Globus pallidus (tissue), 1 donor: ENCODE measurements around the gene LARP1.

Experiments used
- DNase-seq: peaks from one replicate; pipeline ENCODE4 v3.0.0-alpha.2; 2015; ENCODE audit warnings: low spot score

The LARP1 gene

DNA sequence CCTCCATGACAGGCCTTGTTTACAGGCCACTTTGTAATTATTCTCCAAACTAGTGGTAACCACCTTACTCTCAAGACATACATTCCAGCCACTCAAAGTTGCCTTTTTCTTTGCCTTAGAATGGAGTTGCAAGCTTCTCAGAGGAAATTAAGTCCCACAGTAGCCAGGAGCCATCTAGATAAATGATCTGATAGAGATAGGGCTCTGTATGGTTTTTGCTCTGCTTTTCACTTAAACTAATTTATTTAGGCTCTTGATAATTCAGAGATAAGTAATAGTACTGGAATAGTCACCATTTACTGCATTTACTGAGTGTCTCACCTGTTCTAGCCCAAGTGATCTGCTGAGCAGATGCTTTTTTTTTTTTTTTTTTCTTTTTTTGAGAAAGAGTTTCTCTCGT is 7.5 kb downstream of the LARP1 start:
- DNase-seq: no peak

DNA sequence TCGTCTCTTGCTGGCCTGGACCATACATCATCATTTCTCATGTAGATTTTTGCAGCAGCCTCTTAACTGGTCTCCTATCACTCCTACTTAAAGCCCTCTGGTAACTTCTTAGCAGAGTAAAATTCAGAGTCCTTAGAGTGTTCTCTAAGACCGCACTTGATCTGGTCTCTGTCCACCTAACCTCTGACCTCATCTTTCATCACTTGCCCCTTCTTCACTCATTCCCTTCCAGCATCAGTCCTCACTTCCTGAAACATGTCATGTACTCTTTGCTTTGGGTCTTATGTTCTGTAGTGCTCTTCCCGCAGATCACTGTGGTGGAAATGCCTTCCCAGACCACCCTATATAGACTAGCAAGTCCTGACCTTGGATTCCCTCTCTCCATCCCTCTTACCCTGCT is 9.8 kb downstream of the LARP1 start:
- no peak for DNase-seq

DNA sequence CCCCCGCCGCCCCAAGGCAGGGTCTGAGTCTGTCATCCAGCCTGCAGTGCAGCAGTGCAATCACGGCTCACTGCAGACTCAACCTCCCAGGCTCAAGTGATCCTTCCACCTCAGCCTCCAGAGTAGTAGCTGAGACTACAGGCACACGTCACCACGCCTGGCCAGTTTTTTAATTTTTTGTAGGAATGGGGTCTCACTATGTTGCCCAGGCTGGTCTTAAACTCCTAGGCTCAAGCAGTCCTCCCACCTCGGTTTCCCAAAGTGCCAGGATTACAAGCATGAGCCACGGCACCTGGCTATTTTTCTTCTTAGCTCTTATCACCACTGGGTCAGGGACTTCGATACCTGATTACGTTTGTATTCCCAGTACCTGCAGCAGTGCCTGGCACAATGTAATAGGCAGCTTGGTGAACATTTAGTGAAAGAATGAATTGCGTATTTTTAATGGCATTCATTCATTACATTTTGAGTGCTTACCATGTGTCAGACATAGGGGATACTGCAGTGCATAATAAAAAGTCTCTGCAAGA is 10.3 kb downstream of the LARP1 start:
- no peak for DNase-seq

DNA sequence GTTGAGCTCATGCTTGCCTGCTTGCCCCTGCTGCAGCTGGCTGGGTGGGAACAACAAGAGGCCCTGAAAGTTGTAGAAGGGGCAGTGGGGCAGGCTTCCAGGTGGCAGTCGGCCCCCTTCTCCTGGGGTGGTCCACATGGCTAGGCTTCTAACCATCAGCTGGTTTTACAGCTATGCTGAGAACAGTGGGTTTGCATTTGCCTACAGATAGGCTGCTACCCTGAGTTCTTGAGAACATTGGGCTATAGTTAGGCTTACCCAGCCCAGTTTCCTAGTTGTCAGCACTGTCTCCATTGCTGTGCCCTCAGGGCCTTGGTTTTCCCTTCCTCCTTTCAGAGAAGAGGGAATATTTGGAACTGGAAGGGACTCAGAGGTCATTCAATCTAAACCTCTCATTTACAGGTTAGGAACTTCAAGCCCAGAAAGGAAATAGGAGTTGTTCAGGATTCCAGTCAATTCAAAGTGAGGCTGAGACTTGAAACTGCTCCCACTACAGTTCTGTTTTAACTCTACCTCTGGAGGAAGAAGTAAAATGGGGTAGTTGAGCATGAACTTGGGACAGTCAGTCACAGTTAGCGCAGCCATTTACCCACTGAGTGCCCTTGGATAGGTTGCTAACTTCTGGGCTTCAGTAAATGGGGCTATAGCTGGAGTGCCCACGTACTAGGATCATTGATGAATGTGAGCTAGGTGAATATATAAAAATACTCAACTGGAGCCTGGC is 11.5 kb downstream of the LARP1 start:
- no peak for DNase-seq

DNA sequence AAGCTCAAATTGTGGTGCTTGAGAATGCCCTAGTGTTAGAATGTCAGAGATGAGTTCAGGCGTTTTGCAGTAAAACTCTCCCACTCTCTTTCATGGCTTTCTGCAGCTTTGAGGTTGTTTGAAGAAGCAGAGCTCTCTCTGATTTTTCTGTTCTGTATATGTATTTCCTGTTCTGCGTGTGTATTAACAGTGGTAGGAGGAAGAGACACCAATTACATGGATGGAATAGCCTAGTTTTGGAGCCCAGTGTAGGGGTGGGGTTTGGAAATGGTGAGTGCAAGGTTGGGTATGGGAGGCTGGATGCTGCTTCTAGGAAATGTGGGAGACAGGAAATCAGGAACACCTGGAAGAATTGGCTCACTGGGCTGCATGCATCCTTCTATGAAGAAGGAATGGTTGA is 12.4 kb downstream of the LARP1 start:
- no peak for DNase-seq

DNA sequence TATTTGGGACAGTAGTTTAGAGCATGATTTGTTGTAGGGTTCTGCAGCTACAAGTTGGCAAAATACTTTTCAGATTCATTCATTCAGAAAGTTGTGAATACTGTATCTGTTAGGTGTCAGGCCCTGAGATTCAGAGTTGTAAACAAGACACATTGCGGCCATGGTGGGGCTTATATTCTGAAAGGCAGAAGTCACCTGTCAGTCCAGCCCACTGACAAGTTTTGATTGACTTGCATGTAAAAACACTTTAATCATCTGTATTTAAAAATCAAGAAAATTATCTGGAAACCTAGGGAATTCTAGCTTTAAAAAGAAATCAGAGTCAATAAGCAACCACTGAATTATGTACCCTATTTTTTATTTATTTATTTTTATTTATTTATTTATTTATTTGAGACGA is 13.0 kb downstream of the LARP1 start:
- no peak for DNase-seq

DNA sequence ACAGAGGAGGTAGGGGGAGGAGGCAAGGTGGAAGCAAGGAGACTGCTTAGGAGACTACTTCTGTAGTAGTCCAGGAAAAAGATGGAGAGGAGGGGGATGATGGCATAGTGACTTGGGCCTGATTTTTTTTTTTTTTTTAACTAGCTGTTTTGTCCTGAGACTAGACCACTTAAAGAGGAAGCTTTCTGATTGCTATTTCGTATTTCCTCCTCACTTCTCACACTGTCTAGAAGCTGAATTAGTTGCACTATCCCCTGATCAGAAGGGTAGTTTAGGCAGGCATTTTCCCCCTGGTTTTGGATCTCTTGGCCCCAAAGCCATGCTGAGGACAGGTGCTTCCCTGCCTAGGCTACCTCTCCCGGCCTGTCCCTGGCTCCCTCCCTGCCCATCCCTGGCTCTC is 14.9 kb downstream of the LARP1 start:
- DNase-seq: no peak

DNA sequence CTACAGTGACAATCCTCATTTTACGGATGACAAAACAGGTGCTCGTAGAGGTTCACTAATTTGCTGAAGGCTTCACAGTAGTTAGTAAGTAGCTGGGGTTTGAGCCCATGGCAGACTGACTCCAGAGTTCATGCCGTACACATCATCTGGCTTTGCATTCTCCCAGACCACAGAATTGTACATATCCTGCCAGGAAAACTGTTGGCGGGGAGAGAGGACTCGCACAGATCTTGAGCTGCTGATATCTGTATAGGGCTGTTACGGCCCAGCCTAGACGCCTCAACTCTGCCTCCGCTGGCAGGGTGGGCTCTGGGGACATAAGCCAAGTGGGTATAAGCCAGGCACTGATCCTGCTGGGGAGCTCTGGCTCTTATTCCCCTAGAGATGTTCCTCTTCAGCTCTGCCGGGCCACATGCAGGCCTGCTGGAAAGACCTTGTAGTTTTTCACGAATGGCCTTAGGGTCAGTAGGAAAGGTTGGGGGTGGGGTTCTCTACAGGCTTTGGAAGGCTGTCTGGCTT is 16.3 kb downstream of the LARP1 start:
- DNase-seq: peak; percentile 23

DNA sequence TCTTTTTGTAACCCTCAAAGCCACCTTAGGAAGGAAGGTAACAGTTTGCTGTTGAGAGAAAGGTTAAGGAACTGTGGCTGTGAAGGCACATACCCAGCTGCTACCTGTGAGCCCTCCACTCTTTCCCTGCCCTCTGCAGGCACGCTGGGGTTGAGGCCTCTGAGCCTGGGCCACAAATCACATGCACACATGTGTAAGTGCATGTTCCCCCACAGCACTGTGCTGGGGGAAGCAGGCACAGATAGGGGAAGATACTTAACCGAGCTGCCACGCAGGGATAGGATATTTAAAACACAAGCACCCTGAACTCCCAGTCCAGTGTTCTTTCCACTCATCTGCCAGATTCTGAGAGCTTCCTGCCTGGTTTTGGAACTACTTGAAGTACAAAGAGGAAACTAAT is 18.1 kb downstream of the LARP1 start:
- no peak for DNase-seq

DNA sequence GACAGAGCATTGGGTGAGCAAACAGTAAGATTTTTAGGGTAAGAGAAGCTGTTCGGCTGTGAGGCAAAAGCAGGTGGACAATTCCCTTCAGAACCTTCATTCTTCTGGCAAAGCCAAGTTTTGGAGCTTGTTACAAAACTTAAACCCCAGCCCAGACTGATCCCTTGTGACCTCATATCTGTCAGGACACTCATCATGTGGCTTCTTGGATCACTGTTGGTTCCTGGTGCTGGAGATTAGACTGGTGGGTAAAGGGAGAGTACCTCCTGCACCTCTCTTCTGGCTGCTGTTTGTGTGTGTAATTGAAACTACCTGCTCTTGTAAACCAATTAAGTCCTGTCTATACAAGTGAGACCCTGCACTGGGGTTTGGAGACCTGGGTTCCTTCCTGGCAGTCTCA is 21.0 kb downstream of the LARP1 start:
- no peak for DNase-seq

DNA sequence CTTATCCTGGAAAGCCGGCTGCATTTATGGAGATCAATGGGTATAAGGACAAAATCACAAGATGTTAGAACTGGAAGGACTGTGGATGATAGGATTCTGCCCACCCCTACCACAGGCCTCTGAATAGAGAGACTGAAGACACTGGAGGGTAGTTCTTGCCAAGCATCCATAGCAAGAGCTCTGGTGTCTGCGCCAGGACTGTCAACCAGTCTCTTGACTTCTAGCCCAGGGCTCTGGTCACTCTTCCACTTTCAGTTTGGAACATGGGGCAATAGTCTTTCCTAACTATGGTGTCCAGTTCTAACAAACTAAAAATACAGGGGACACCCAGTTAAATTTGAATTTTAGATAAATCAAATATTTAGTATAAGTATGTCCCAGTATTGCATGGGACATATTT is 23.4 kb downstream of the LARP1 start:
- peak; percentile 48 for DNase-seq

DNA sequence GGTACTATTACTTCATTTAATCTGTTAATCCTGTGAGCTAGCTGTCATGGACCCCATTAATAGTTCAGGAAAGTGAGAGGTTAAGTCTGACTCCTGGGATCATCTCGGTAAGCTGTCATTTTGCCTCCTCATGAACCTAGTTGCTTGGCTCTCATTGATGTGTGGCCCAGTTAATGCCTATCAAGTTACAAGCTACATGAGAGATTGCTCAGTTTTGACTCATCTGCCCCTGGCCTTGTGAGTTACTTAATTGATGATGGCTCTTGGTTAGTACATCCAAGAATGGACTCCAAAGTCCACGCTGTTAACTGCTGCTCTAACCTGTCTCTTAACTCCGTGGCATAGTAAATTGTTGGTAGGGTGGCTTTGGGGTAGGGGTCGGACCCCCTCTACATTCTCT is 23.9 kb downstream of the LARP1 start:
- no peak for DNase-seq

DNA sequence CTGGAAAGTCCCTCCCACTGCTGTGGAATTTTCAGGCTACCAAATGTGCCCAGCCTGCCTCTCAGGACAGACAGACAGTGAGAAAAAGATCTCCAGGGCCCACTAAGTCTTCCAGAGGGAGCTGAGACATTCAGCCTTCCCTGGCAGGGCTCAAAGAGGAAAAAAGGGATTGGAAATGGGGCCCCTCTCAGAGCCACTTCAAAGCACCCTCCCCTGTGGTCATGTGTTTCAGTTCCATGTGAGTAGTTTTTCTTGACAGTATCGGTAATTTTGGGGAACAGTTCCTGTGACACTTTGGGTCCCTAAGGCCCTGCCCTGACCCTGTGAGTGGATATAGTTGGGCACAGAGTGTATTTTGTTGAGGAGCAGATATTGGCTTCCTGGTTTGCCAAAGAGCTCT is 25.0 kb downstream of the LARP1 start:
- no peak for DNase-seq

DNA sequence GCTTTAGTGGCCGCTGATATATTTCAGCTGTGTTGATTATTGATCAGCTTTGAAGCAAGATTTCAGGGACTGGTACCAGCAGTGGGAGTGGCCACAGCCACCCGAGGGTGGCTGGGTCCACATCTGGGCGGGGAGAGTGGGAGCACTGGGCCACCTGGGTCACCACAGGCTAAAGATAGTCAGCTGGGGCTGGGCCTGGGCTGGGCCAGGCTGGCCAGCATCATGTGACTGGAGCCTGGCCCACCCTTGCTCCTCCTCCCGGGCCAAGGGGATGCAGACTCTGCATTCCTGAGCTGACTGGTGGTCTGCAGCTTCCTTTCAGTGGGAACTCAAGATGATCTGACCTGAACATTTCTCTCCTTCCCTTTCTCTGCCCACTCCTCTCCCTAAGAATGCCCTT is 27.1 kb downstream of the LARP1 start:
- DNase-seq: no peak

DNA sequence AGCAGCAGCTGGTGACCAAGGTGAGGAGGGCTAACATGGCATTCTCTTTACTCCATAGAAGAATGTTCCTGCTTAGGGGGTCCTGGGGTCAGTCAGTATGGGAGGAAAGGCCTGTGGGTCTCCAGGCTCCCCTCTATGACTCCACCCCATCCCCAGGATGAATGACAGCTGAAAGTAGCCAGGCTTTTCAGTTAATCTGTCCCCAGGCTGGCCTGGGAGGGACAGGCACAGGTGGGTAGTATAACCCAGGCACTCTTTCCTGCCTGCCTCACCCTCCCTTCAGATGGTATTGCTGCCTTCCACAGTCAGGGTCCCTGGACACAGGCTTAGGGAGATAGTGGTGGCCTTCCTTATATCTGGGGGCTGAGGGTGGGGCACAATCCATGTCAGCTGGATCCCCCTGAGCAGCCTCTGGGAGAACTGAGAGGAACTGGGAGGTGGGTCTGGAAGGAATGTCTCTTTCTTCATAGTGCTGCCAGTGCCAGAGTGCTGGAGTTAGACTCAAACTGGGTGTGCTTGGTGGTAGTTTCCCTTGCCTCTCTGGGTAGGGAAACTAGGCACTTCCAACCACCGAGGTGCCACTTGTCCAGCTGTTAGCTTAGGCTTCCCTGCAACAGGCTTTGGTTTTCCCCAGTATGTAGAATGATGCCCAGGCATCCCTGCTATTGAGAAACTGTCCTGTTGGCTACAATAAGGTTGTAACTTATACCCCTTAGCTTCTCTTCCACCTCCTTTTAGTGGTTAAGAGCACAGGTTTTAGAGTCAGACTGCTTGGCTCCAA is 27.8 kb downstream of the LARP1 start:
- no peak for DNase-seq

DNA sequence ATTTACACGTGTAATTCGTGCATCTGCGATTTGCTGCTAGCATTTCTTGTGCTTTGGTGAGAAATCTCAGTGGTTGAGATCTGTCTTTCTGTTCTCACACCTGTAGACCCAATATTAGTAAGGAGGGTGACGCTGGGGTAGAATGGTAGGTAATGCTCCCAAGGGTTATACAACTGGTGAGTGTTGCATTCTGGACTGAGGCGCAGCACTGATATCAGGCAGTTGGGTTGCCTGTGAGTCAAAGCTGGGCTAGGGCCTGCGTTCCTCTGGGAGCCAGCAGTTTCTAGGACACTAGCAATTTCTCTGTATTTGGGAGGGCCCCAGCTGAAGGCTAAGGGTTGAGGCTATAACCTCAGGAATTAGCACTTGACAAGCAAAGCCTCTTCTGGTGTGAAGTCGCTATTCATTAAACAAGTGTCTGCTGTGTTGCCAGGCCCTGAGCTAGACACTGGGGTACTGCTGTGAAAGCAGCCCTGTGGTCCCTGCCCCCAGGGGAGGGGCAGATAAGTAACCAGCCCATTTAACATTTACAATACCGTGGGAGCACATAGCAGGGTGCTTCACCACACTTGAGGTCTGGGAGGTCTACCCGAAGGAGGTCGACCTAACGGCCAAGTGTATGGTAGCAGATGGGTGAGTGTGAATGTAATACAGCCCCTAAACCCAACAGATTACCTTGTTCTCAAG is 28.7 kb downstream of the LARP1 start:
- no peak for DNase-seq

DNA sequence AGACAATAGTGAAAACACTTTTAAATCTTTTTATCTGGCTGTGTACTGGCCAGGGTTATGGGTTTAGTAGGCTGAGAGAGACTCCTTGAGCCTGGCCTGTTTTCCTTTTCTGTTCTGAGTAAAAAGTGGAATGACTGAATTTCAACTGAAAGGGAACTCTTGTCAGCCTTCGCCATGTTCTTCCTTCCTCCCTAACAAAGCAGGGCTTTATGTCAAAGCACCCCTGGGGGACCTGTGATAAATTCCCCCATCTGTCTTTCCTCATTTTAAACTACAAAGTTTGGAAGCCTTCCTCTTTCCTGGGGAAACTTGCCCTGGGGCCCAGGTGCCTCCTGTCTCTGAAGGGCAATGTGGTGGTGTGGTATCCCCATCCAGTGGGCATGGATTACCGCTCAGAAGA is 29.7 kb downstream of the LARP1 start:
- no peak for DNase-seq

DNA sequence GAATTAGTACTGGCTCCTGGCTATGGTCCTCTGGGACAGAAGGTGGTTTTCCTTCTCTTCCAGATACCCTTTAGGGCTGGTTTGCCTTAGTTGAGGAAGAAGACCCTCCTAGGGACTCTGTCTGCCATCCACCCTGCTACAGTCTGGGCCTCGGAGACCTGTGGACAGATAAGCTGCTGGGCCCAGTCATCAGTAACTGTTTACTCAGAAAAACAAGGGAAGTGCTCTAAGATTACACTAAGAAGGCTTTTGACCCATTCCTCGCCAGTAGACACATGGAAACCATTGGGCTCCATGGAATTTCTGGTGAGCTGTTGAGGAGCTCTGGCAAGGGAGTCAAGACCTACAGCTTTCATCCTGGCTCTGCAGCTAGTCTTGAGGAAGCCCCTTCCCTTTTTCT is 31.2 kb downstream of the LARP1 start:
- DNase-seq: no peak

DNA sequence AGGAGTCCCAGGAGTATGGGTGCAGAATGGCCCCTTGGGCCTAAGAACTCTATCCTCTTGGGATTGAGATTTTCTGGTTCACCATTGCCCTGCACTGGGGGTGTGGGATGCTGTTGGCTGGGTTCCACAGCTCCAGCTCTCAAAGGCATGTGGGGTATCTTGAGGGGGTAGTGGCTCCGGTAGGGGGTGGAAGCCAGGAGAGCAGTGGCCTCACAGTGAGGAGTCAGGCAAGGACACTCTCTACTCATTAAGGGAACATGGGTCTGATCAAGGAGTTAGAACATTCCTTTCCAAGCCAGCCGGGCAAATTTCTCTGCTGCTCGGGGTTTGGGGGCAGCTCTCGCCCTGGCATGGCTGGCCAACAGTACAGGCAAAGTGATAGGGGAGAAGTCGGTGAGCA is 33.0 kb downstream of the LARP1 start:
- DNase-seq: no peak

DNA sequence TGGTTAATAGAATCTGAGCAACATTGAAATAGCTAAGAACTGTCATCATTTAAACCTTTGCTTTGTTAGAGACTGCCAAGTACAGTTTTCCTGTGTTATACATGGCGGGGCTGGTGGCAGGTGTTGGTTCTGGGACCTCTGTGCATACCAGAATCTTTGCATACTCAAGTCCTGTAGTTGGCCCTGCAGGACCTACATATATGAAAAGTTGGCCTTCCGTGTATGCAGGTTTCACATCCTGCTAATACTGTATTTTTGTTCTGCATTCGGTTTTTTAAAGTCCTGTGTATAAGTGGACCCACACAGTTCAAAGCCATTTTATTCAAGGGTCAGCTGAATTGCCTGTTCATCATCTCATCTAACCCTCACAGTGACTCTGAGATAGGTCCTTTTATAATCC is 36.4 kb downstream of the LARP1 start:
- no peak for DNase-seq

DNA sequence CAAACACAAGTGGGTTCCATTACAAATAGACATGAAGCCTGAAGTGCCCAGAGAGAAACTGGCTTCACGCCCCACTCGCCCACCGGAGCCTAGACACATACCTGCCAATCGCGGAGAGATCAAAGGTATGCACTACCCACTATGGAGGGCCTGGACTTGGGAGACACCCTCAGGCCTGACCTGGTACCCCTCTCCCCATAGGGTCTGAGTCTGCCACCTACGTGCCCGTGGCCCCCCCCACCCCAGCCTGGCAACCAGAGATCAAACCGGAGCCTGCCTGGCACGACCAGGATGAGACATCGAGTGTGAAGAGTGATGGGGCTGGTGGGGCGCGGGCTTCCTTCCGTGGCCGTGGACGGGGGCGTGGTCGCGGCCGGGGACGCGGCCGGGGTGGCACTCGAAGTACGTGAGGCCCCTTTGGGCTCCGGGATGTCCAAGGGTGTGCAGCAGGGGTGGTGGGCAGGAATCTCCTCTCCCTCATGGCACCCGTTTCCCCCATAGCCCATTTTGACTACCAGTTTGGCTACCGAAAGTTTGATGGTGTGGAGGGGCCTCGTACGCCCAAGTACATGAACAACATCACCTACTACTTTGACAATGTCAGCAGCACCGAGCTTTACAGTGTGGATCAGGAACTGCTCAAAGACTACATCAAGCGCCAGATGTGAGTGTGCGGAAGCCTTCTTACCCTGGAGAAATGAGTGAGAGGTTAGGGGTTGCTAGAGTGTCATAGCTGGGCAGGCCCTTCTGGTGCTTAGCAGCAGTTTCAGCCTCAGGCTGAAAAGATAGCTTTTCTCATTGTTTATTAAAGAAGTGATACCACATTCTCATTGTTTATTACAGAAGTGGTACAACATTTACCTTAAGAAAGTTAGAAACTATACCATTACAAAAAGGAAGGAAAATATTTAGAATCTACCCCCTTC is 38.7 kb downstream of the LARP1 start:
- DNase-seq: no peak
